Measurements from ENCODE around the gene SELENOV. TPM values are rescaled to one million over a fixed set of nuclear protein-coding genes. Genes with fewer than 3 reads are reported as not detected.
"Not testable (repeated sequence)": the region's sequence is repeated elsewhere in the genome, so short reads cannot be mapped to it uniquely, and the experiment has no call there.

The SELENOV gene, protein sequence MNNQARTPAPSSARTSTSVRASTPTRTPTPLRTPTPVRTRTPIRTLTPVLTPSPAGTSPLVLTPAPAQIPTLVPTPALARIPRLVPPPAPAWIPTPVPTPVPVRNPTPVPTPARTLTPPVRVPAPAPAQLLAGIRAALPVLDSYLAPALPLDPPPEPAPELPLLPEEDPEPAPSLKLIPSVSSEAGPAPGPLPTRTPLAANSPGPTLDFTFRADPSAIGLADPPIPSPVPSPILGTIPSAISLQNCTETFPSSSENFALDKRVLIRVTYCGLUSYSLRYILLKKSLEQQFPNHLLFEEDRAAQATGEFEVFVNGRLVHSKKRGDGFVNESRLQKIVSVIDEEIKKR
- total RNA-seq (ENCODE audit: insufficient read depth, low replicate concordance) = not detected

DNA sequence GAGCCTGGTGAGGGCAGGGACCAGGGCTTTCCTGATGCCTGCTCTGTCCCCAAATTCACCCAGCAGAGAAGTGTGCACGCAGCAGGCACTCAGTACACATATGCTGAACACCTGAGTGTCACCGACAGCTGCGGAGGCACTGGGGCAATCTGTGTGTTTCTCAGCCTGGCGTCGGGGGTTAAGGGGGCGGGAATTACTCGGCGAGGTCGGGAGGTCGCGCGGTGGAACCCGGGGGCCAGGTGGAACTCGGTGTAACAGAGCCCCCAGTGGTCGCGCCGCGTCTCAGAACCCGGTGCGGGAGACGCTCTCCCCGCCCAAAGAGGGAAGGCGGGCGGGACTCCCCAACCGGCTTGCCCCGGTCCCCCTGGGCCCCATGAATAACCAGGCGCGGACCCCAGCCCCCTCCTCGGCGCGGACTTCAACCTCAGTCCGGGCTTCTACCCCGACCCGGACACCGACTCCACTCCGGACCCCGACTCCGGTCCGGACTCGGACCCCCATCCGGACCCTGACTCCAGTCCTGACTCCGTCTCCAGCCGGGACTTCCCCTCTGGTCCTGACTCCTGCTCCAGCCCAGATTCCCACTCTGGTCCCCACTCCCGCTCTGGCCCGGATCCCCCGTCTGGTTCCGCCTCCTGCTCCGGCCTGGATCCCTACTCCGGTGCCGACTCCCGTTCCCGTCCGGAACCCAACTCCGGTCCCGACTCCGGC, at the start of gene SELENOV:
TSS of gene SELENOV (plus strand) at position 300 of the 711 bp plus-strand sequence. CDS start at position 374, 74 bp downstream.
- DNase-seq (ENCODE audit: low spot score) = no peak

DNA sequence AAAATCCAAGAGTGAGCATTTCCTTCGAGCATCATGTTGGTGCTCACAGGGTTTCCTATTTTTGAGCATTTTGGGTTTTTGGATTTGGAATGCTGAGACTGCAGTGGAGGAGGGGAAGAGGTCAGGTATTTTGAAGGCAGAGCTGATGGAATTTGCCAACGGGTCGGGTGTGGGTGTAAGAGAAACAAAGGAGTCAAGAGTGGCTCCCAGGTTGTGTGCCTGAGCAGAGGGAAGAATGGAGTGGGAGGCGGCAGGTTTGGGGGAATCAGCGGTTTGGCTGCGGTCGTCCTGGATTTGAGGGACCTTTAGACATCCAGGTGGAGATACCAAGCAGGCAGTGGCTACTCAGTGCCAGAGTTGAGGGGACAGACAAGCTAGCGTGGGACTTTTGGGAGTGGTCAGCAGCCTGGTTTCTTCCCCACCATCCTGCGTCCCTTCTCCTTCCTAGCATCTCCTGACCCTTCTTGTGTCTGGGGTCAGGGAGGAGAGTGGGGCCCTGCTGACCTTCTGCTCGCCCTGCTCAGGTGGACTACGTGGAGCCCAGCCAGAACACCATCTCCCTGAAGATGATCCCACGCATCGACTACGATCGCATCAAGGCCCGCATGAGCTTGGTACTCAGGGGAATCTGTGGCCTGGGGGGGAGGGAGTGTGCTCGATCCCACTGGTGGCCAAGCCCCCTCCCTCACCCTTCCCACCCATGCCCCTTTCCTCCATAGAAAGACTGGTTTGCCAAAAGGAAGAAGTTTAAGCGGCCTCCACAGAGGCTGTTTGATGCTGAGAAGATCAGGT, 48.8 kb upstream of the SELENOV start:
- no peak for DNase-seq (ENCODE audit: low spot score)

DNA sequence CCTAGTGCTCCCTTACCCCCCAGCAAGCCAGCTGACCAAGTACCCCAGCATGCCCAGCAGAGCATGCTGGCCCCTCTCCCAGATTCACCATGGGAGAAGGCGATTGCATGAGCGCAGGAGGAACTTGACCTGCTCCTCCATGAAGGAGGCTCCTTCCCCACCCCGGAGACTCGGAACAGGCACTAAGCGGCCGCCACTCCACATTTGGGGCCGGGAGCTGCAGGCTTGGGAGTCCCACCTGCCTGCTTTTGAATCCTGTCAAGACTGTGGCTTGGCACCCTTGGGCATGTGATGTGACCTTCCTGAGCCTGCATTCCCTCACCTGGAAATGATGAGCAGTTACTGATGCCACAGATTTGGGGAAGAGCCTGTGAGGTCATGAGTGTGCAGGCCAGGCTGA, 47.0 kb upstream of the SELENOV start:
- no peak for DNase-seq (ENCODE audit: low spot score)

DNA sequence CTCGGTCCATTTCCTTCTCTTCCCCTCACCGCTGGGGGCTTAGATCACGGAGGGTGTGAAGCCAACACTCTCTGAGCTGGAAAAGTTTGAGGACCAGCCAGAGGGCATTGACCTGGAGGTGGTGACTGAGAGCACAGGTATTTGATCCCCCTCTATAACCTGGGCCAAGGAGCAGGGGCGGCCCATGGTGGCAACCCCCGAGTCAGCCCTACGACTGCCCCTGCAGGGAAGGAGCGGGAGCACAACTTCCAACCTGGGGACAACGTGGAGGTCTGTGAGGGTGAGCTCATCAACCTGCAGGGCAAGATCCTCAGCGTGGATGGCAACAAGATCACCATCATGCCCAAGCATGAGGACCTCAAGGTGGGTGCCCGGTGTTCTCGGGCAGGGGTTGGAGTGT, 45.9 kb upstream of the SELENOV start:
- no peak for DNase-seq (ENCODE audit: low spot score)

DNA sequence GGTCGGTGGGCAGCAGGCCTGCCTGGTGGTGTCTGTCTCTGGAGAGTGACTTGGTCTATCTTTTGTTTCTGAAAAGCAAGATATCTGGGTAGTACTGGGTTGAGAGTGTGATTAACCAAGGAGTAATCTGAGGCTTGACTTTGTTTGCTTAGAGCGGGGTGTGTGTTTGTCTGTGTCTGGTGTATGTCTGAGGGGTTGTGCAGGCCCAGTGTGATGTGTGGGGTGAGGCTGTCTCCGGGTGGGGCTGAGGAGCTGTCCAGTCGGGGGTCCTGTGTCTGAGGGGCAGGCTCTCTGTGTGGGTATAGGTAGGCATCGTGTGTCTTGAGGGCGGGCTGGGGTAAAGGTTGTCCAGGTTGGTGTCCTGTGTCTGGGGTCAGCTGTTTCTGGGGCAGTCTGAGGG, 45.4 kb upstream of the SELENOV start:
- DNase-seq (ENCODE audit: low spot score) = no peak

DNA sequence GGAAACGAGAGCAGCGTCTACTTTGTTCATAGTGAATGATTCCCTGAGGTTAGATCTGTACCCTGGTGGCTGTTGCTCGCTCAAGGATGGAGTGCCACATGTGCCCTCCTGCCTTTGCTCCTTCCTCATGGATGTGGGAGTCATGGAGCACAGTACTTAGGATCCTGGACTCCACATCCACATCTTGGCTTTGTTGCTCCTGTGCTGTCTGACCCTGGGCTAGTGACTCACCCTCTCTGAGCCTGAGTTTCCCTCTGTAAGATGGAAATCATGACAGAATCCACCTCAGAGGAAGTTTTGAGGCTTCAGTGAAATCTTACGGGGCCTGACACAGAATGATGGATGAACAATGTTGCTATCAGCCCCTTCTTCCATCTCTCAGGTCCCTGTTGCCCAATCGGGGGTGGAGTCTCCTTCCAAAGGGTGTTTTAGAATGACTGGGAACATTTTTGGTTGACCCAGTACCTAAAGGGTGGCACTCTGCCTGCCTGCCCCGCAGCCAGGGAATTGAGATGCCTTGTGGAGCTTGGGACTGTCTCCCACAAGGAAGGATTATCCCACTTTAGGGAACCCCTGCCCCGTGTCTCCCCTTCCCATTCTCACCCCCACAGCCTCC, 44.1 kb upstream of the SELENOV start:
- DNase-seq (ENCODE audit: low spot score) = no peak

DNA sequence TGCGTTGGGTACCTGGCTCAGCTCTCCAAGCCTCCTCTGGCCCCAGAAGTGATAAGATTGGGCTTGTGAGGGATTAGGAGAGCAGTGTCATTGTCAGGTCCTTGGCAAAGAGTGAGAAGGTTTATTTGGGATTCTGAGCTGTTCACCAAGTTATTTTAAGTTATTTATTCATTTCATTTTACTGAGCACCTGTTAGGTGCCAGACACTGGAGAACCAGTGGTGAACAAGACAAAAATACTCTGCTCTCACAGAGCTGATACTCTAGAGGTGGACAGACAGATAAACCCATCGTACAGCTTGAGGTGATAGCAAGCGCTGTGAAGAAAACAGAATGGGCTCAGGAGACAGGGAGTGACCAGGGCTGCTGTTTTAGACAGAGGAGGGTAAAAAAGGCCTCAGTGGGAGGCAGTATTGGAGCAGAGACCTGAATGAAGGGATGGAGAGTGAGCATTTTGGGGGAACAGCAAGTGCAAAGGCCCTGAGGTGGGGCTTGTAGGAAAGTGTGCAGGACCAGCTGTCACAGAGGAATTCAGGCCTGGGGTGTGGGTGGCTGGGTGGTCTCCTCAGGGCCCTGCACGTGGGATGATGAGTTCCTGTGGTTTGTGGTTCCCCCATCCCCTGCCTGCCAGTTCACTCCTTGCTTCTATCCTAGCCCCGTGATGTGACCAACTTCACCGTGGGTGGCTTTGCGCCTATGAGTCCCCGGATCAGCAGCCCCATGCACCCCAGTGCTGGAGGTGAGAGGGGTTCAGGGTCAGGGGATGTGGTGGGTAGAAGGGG, 43.0 kb upstream of the SELENOV start:
- DNase-seq (ENCODE audit: low spot score) = no peak

DNA sequence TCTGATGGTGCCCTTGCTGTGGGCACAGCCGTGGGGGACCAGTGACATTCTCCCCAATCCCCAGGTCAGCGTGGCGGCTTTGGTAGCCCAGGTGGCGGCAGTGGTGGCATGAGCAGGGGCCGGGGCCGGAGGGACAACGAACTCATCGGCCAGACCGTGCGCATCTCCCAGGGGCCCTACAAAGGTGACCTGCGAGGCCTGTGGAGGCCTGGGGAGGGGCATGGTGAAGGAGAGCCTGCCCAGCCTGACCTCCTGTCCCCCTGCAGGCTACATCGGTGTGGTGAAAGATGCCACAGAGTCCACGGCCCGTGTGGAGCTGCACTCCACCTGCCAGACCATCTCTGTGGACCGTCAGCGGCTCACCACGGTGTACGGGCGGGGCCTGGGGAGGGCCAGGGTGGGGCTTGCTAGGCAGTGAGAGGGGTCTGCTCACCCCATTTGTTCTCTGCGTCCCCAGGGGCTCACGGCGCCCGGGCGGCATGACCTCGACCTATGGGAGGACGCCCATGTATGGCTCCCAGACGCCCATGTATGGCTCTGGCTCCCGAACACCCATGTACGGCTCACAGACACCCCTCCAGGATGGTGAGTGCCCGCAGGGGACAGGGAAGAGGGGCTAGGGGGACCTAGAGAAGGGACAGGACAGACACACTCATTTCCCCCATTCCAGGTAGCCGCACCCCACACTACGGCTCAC, 42.0 kb upstream of the SELENOV start:
- DNase-seq (ENCODE audit: low spot score) = no peak

DNA sequence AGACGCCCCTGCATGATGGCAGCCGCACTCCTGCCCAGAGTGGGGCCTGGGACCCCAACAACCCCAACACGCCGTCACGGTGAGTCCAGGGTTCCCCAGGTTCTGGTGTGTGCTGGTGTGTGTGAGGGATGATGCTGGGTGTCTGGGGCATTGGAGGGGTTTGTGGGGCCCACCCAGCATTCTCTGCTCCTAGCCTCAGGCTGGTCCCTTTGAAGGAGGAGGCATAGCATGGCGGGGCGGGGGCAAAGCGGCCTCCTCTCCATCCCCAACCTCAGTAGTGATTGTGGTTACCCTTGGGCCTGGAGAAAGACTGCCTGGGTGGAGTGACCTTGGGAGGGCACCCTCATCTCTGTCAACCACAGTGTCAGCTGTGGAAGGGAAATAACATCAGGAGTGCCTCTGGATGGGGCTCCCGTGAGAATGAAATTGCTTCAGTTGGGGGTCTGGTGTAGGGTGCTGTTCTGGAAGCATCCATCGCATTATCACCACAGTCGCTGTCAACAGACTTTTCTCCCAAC, 41.4 kb upstream of the SELENOV start:
- DNase-seq (ENCODE audit: low spot score) = no peak

DNA sequence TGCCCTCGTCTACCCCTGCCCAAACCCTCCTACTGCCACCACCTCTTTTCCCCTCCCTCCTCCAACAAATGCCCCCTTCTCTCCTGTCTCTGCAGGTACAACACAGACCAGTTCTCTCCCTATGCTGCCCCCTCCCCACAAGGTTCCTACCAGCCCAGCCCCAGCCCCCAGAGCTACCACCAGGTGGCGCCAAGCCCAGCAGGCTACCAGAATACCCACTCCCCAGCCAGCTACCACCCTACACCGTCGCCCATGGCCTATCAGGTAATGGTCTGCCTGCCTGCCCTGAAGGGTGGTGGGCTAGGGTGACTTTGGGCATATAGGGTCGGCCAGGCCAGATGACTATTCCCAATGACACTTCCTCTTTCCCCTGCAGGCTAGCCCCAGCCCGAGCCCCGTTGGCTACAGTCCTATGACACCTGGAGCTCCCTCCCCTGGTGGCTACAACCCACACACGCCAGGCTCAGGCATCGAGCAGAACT, 40.8 kb upstream of the SELENOV start:
- DNase-seq (ENCODE audit: low spot score) = peak; percentile 15

DNA sequence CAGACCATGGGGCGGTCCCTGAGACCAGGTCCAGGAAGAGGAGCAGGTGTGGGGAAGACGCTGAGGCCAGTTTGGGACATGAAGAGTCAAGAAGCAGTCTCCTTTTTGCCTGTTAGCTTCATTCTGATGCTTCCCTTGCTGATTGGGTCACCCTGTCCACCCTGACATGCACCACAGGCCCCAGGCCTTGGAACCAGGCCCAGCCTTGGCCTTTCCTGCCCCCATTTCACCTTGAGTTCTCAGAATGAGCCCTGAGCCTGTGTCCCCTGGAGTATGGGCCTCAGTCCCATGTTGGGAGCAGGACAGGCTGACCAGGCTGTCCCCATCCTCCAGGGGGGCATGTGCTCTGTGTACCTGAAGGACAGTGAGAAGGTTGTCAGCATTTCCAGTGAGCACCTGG, 39.2 kb upstream of the SELENOV start:
- DNase-seq (ENCODE audit: low spot score) = no peak

DNA sequence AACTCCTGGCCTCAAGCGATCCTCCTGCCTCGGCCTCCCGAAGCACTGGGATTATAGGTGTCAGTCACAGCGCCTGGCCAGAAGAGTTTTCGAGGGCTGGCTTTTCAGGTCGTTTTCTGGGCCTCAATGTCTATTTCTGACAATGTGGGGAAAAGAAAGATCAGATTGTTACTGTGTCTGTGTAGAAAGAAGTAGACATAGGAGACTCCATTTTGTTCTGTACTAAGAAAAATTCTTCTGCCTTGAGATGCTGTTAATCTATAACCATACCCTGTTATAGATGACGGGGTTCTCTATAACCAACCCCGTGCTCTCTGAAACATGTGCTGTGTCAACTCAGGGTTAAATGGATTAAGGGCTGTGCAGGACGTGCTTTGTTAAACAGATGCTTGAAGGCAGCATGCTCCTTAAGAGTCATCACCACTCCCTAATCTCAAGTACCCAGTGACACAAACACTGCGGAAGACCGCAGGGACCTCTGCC, 35.6 kb upstream of the SELENOV start:
- DNase-seq (ENCODE audit: low spot score) = not testable (repeated sequence)

DNA sequence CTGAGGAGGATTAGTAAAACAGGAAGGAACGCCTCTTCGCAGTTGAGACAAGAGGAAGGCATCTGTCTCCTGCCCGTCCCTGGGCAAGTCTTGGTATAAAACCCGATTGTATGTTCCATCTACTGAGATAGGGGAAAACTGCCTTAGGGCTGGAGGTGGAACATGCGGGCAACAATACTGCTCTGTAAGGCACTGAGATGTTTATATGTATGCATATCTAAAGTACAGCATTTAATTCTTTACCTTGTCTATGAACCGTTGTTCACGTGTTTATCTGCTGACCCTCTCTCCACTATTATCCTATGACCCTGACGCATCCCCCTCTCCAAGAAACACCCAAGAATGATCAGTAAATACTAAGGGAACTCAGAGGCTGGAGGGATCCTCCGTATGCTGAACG, 35.0 kb upstream of the SELENOV start:
- peak; percentile 12 for DNase-seq (ENCODE audit: low spot score)

DNA sequence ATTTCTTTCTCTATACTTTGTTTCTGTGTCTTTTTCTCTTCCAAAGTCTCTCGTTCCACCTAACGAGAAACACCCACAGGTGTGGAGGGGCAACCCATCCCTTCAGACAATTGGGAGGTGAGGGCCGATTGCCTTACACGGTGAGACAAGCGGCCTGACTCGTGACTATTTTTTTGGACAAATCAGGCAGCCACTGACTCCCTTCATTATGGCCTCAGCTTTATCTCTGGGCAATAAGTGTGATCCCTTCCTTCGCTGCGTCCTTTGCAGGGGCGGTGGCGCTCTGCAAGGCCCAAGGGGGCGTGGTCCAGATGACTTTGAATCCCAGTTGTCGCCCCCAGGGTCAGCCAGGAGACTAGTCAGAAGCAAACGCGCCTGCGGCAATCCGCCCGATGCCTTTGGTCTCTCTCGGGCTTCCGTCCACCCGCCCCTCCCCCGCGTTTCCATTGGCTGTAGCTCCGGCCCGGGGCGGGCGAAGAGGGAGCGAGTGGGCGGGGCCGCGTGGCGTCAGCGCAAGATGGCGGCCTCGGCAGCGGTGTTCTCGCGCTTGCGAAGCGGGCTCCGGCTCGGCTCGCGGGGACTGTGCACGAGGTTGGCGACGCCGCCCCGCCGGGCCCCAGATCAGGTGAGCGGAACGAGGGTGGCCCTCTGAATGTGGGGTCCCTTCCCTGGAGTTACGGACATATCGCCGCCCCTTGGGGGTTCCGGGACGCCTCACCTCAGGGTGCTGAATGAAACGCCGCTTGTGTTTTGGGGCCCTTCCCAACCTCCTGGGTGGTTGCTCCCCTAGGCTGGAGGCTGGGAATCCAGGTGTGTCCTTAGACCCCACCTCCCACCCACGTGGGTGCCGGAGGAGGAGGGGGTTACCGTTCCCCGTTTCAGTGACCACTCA, 34.4 kb upstream of the SELENOV start, which contains the start of gene TIMM50:
TSS of gene TIMM50 (plus strand) at position 502 of the 892 bp plus-strand sequence. CDS start at position 518, 16 bp downstream.
- peak; percentile 97 for DNase-seq (ENCODE audit: low spot score)

DNA sequence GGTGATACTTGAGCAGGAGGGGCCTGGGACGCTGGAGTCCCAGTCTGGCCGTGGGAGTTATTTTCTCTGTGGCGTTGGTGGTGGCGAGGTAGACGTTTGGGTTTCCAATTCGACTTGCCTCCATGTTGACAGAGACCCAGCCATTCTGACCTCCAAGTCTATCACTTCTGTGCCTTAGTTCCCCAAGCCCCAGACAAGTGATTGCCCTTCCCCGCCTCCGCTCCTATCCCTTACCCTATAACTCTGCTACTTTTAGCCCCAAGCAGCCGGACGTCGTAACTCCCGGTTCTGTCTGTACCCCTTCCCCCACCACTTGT, 33.8 kb upstream of the SELENOV start:
- no peak for DNase-seq (ENCODE audit: low spot score)

DNA sequence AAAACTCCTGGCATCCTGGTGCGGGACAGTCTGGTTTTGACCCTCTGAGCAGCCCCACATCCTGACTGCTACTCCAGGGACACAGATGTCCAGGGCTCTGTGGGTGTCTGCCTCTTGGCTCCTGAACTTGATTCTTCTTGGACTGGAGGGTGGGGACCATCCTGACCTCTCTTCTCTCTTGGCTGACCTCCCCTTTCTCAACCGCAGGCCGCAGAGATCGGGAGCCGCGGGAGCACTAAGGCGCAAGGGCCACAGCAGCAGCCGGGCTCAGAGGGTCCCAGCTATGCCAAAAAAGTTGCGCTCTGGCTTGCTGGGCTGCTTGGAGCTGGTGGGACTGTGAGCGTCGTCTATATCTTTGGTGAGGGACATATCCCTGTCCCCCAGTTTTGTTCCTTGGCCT, 33.3 kb upstream of the SELENOV start:
- no peak for DNase-seq (ENCODE audit: low spot score)

DNA sequence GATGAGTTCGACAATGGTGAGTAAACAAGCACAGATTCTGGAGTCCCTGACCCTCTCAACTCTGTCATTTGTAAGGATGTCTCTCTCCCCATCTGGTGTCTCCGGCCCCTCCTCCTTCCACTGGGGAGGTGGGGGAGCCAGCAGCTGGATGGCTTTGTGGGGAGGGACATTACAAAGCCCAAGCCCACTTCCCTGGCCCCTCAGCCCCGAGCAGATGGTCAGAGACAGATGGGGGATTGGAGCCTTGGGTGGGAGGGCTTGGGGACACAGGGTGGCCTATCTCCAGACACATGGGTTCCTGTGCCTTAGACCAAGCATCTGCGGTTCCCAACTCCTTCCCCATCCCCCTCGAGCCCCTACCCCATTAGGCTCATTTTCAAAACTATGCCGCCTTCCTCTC, 31.8 kb upstream of the SELENOV start:
- no peak for DNase-seq (ENCODE audit: low spot score)

DNA sequence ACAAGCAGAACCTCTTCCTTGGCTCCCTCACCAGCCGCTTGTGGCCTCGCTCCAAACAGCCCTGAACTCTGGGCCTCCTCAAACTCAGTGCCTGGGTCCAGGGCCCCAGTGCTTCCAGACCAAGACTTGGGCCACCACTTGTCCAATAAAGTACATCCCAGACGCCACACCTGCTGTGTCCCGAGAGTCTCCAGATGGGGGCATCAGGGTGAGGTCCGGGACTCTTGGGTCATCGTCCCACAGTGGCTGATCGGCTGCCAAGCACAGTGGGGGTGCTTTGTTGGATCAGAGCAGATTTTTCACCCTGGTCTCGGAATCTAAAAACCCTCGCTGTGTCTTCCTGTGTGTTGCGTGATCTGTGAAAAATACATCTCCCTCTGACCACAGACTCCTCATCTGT, 25.2 kb upstream of the SELENOV start:
- no peak for DNase-seq (ENCODE audit: low spot score)

DNA sequence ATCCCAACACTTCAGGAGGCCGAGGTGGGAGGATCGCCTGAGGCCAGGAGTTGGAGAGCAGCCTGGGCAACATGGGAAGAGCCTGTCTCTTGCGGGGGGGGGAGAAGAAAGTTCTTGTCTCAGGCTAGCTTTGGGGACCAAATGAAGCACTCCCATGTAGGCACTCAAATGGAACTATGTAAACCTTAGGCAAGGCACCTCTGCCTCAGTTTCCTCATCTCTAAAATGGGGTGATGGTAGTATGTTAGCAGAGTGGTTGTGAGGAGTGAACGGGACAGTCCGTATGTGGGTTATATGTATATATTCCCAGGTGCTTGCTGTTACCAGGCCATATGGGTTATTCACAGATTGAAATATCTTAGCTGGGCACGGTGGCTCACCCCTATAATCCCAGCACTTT, 22.7 kb upstream of the SELENOV start:
- DNase-seq (ENCODE audit: low spot score) = no peak

Measured in umbilical cord (tissue), 2 donors.